Measurements from ENCODE around the gene STK4. TPM values are rescaled to one million over a fixed set of nuclear protein-coding genes. Genes with fewer than 3 reads are reported as not detected.

The STK4 gene
- total RNA-seq, 1 experiment from 2014 or later, result 43.0 TPM

DNA sequence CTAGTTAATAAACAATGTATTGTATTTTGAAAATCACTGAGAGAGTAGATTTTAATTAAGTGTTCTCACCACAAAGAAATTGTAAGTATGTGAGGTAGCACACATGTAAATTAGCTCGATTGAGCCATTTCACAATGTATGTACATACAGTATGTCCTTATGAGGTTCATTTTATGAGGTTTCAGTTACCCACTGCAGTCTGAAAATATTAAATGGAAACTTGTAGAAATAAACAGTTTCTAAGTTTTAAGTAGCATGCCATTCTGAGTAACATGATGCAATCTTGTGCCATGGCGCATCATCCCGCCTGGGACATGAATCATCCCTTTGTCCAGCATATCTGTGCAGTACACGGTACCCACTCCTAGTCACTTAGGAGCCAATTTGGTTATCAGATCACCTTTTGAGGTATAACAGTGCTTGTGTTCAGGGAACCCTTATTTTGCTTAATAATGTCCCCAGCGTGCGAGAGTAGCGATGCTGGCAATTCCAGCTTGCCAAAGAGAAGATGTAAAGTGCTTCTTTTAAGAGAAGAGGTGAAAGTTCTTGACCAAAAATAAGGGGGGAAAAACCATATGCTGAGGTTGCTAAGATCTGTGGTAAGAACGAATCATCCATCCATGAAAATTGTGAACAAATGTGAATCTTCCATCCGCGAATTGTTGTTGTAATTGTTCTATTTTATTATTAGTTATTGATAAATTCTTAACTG lies 69.9 kb downstream of the STK4 start:
- H4K91ac ChIP-seq (ENCODE audit: insufficient read length, low read depth, low read length), result no peak overlapping the region
- H3T11ph ChIP-seq (ENCODE audit: low read length), result no peak overlapping the region
- H2BK5ac ChIP-seq (ENCODE audit: insufficient read length, low read length), result no peak overlapping the region
- no peak overlapping the region for H2BK15ac ChIP-seq (ENCODE audit: low read depth, low read length)
- H2BK120ac ChIP-seq (ENCODE audit: low read depth, low read length, poor library complexity, severe bottlenecking), result no peak overlapping the region
- no peaks in the 10 kb centered on the region for H3K23me2 ChIP-seq (ENCODE audit: insufficient read length, low read depth, low read length, poor library complexity, severe bottlenecking)
- Mint-ChIP-seq H3K27me3 (ENCODE audit: low read depth) (no peaks in the 10 kb centered on the region), H3K9me3 (peaks cover 6 to 8% of the 10 kb centered on the region in 2 experiments), H3K4me1 (peaks cover 23 to 25% of the 10 kb centered on the region in 2 experiments), H3K4me3 (no peak overlapping the region), H3K36me3 (ENCODE audit: insufficient read depth in 1 of 3, low read depth in 3 of 3) (peaks cover 11 to 15% (median 13%) of the 10 kb centered on the region in 3 experiments), H3K27ac (peak overlapping the region; percentile 56 to 87 (median 87))
- H3K4me1 ChIP-seq (ENCODE audit: insufficient read depth, low read length), result no peaks in the 10 kb centered on the region; the same call in 1 of the 2 replicates
- no peak overlapping the region for H2AK5ac ChIP-seq (ENCODE audit: insufficient read length, low read length)
- H3K4ac ChIP-seq (ENCODE audit: low read depth, low read length), result no peak overlapping the region
- H4K8ac ChIP-seq (replicated peaks; ENCODE audit: insufficient read length, low read depth, low read length), result no peak overlapping the region
- H2BK12ac ChIP-seq (ENCODE audit: insufficient read length, low read depth, low read length), result no peak overlapping the region
- H3K18ac ChIP-seq (ENCODE audit: insufficient read length, low read depth, low read length), result no peak overlapping the region
- H3K9me3 ChIP-seq (ENCODE audit: control insufficient read depth, low read depth, low read length), result no peaks in the 10 kb centered on the region
- no peak overlapping the region for H2AFZ ChIP-seq (ENCODE audit: low read length)
- no peaks in the 10 kb centered on the region for H3K27me3 ChIP-seq (ENCODE audit: insufficient read depth, low read length)
- H4K20me1 ChIP-seq (ENCODE audit: control insufficient read depth, insufficient read depth, insufficient read length), result no peaks in the 10 kb centered on the region
- H3K14ac ChIP-seq (ENCODE audit: insufficient read depth, low read length), result no peak overlapping the region
- no peak overlapping the region for H3K4me2 ChIP-seq (ENCODE audit: insufficient read depth, insufficient read length, low read length)
- no CpG with 5 or more reads among the region's 10 CpGs for WGBS (ENCODE audit: extremely low coverage, insufficient read length, low lambda C conversion rate)
- no peaks in the 10 kb centered on the region for H3K79me2 ChIP-seq (ENCODE audit: insufficient read depth, low read length)
- no peak overlapping the region for H4K5ac ChIP-seq (ENCODE audit: insufficient read length, low read depth, low read length)
- H3K23ac ChIP-seq (ENCODE audit: insufficient read length, low read depth, low read length), result no peak overlapping the region
- no peak for DNase-seq
- H3K9ac ChIP-seq (ENCODE audit: extremely low read depth, insufficient read length, low read length), result no peak overlapping the region
- H3K56ac ChIP-seq (ENCODE audit: insufficient read length, low read depth, low read length), result no peak overlapping the region
- TF ChIP-seq, protein P1, sequence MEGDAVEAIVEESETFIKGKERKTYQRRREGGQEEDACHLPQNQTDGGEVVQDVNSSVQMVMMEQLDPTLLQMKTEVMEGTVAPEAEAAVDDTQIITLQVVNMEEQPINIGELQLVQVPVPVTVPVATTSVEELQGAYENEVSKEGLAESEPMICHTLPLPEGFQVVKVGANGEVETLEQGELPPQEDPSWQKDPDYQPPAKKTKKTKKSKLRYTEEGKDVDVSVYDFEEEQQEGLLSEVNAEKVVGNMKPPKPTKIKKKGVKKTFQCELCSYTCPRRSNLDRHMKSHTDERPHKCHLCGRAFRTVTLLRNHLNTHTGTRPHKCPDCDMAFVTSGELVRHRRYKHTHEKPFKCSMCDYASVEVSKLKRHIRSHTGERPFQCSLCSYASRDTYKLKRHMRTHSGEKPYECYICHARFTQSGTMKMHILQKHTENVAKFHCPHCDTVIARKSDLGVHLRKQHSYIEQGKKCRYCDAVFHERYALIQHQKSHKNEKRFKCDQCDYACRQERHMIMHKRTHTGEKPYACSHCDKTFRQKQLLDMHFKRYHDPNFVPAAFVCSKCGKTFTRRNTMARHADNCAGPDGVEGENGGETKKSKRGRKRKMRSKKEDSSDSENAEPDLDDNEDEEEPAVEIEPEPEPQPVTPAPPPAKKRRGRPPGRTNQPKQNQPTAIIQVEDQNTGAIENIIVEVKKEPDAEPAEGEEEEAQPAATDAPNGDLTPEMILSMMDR (conservative IDR thresholded peaks at IDR 0.05), result no peak
- no peak overlapping the region for H3K27ac ChIP-seq (ENCODE audit: insufficient read length, low read depth, low read length)
- no peaks in the 10 kb centered on the region for H3K79me1 ChIP-seq (ENCODE audit: insufficient read depth, low read depth, low read length, poor library complexity, severe bottlenecking)
- H2BK20ac ChIP-seq (ENCODE audit: low read depth, low read length, poor library complexity, severe bottlenecking), result no peak overlapping the region

Measured in H9 (cell line).